Measurements from ENCODE around the gene LEFTY1.

- TF ChIP-seq ZNF740 (CRISPR knock-in tag; IDR thresholded peaks at IDR 0.05), result no peak
- no peak for TF ChIP-seq ZNF740 (tag; IDR thresholded peaks at IDR 0.05)
- no peak for TF ChIP-seq MTA3 (IDR thresholded peaks at IDR 0.05; ENCODE audit: borderline replicate concordance)
- no peak for TF ChIP-seq BRCA1 (IDR thresholded peaks at IDR 0.05)
- no peak for TF ChIP-seq BRCA1 (CRISPR knock-in tag; IDR thresholded peaks at IDR 0.05)
- TF ChIP-seq ZNF217 (CRISPR knock-in tag; IDR thresholded peaks at IDR 0.05), result no peak
- TF ChIP-seq ZFP1 (CRISPR knock-in tag; IDR thresholded peaks at IDR 0.05), result no peak
- TF ChIP-seq FOXO4 (CRISPR knock-in tag; IDR thresholded peaks at IDR 0.05), result no peak
- no peak for TF ChIP-seq ERF (CRISPR knock-in tag; IDR thresholded peaks at IDR 0.05)
- no peak for TF ChIP-seq POLR2A (conservative IDR thresholded peaks at IDR 0.05)
- TF ChIP-seq NR4A1 (CRISPR knock-in tag; IDR thresholded peaks at IDR 0.05), result no peak
- no peak for TF ChIP-seq NR4A1 (tag; IDR thresholded peaks at IDR 0.05)
- TF ChIP-seq ZNF561 (CRISPR knock-in tag; conservative IDR thresholded peaks at IDR 0.05), result no peak
- TF ChIP-seq ZBTB11 (CRISPR knock-in tag; IDR thresholded peaks at IDR 0.05), result no peak
- no peak for TF ChIP-seq ELF1 (tag; IDR thresholded peaks at IDR 0.05)
Observed at GRCh38 chr1:225936523-225936922, 47.6 kb upstream of the LEFTY1 start.

Data from K562 (cell line).